Measurements from ENCODE around the gene CRTC2.

Gene CRTC2

GRCh38 chr1:153933430-153933829 is 25.0 kb downstream of the CRTC2 start:
- DNase-seq (ENCODE audit: low read depth): no peak
- no peak overlapping the region for H3K4me3 ChIP-seq (ENCODE audit: low read length)
- TF ChIP-seq CTCF (conservative IDR thresholded peaks at IDR 0.05; ENCODE audit: low read length): no peak

GRCh38 chr1:153932156-153933131 is 26.0 kb downstream of the CRTC2 start:
- no peak for TF ChIP-seq CTCF (conservative IDR thresholded peaks at IDR 0.05; ENCODE audit: low read length)
- H3K4me3 ChIP-seq (ENCODE audit: low read length): no peak overlapping the region
- no peak for DNase-seq (ENCODE audit: low read depth)

GRCh38 chr1:153929981-153930948 is 28.1 kb downstream of the CRTC2 start:
- TF ChIP-seq CTCF (conservative IDR thresholded peaks at IDR 0.05; ENCODE audit: low read length): no peak
- no peak overlapping the region for H3K4me3 ChIP-seq (ENCODE audit: low read length)
- no peak for DNase-seq (ENCODE audit: low read depth)

- no peak overlapping the region for H3K4me3 ChIP-seq (ENCODE audit: low read length)
- DNase-seq (ENCODE audit: low read depth): no peak
- no peak for TF ChIP-seq CTCF (conservative IDR thresholded peaks at IDR 0.05; ENCODE audit: low read length)
These were observed 29.0 kb downstream of the CRTC2 start for GRCh38 chr1:153929426-153929825.

- TF ChIP-seq CTCF (conservative IDR thresholded peaks at IDR 0.05; ENCODE audit: low read length): no peak
- DNase-seq (ENCODE audit: low read depth): peak; percentile 6
- no peak overlapping the region for H3K4me3 ChIP-seq (ENCODE audit: low read length)
These were observed 29.5 kb downstream of the CRTC2 start for GRCh38 chr1:153928791-153929341.

GRCh38 chr1:153928245-153928644 is 30.2 kb downstream of the CRTC2 start:
- no peak overlapping the region for H3K4me3 ChIP-seq (ENCODE audit: low read length)
- no peak for DNase-seq (ENCODE audit: low read depth)
- TF ChIP-seq CTCF (conservative IDR thresholded peaks at IDR 0.05; ENCODE audit: low read length): no peak

All from AG10803 (cell line).